Measurements from ENCODE around the gene CPB1.

CPB1 gene

DNA sequence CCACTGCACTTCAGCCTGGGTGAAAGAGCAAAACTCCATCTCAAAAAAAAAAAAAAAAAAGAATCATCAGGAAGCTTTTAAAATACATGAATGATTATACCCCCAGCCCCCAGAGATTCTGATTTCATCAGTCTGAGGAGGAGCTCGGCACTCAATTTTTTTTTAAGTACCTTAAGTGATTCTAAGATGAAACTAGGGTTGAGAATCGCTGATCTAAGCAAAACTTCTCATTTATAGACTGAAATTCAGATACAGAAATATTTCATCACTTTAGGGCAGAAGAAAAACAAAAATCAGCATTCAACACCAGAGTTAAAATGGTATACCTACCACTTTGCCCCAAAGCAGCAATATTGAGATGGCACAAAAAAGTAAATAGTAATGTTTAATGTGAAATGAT is 62.2 kb downstream of the CPB1 start:
- DNase-seq: no peak

DNA sequence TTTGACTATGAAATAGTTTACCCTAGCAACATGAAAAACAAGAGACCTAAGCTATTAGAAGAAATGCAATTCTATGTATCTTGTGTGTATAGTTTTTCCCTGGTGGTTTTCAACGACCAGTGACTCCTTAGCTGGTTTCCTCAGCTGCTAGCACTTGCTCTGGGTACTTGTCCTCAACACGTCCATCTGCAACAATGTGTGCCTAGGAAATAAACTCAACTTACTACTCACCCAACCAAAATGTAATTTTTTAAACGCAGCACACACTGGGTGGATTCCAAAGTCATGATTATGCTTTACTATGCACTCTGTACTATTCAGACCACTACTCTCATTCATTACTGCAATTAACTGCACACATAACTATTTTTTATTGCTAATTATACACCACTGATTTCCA is 68.5 kb downstream of the CPB1 start:
- no peak for DNase-seq

DNA sequence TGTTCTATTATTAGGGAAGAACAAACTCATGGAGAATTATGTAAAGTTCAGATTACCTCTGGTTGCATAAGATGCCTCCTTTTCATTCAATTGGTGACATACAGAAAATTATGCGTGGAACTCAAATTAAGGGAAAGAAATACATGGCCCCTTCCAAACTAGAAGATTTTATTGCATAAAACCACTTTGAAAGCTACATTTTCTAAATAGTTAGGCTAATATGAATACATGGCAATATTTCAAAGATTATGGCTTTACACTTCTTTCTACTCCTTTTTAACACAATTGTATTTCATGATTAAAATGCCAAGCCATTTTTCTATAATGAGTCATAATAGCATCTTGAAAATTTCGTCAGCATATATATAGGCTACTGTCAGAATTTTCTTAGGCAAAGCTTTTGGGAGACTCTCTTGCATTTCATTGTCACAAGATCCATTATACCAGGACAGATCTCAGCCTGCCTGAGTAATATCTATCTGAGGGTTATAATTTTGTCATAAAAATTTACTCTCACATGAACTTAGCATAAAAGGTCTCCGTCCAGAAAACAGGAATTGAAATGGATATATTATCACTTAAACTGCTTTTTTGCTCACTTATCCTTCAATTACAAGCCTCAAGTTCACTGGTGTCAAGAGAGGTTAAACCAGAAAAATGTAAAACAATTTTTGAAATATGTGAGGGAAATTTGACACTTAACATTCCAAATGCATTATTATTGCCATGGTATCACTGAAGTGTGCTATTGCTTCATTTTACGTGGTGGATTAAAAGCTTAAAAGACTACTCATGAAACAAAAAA is 74.6 kb downstream of the CPB1 start:
- no peak for DNase-seq

DNA sequence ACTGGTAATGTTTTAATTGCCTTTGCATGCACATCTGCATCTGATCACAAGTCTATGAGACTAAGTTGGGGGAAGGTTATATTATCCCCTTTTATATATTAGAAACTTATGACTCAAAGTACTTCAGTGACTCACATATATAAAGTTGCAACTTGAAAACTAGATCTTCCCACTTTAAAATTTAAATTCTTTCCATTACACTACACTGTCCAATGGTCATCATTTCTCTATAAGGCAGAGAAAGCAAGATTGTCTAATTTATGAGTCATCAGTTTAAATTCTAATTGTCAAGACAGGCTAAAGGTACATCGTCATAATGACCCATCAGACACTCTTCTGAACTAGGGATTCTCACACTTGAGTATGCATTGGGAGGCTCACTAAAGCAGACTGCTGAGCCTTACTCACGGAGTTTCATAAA is 75.4 kb downstream of the CPB1 start:
- DNase-seq: no peak

- DNase-seq: no peak
These were observed 76.3 kb downstream of the CPB1 start for GRCh38 chr3:148903941-148904340.

- no peak for DNase-seq
These were observed 79.1 kb downstream of the CPB1 start for GRCh38 chr3:148906667-148907066.
